Epithelial cell of esophagus (primary cell): ENCODE measurements around the gene TLCD2.
"Not testable (repeated sequence)": the region's sequence is repeated elsewhere in the genome, so short reads cannot be mapped to it uniquely, and the experiment has no call there.

ENCODE experiments used
- DNase-seq: peaks from one replicate; pipeline ENCODE4 v3.0.0; 2010; ENCODE audit warnings: low read depth
- H3K4me3 ChIP-seq: 2 replicates; pipeline ENCODE4 v1.5.1; 2011; ENCODE audit warnings: mild to moderate bottlenecking, low read length, control low read depth
- TF ChIP-seq, protein P1 (sequence below): IDR thresholded peaks from 2 replicates; pipeline ENCODE4 v1.5.1; 2011; ENCODE audit warnings: low read depth, mild to moderate bottlenecking, low read length, control low read depth, inconsistent platforms; ENCODE audit not compliant: insufficient read depth; ENCODE audit errors: missing control alignments

The TLCD2 gene

DNA sequence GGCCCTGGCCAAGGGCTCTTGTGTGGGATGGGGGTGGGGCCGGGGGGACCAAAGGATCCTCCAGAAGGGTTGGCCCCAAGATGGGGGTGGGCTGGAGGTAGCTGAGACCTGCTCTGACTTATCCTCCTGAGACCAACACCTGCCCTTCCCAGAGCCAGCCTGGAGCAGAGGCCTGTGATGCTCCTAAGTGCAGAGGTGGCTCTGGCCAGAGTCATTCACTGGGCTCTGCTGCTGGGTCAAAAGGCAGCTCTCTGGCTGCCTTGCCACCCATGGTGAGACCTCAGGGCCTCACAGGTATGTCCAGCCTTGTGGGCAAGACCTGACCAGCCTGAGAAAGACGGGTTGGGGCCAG is 32.9 kb upstream of the TLCD2 start:
- TF ChIP-seq, protein P1, sequence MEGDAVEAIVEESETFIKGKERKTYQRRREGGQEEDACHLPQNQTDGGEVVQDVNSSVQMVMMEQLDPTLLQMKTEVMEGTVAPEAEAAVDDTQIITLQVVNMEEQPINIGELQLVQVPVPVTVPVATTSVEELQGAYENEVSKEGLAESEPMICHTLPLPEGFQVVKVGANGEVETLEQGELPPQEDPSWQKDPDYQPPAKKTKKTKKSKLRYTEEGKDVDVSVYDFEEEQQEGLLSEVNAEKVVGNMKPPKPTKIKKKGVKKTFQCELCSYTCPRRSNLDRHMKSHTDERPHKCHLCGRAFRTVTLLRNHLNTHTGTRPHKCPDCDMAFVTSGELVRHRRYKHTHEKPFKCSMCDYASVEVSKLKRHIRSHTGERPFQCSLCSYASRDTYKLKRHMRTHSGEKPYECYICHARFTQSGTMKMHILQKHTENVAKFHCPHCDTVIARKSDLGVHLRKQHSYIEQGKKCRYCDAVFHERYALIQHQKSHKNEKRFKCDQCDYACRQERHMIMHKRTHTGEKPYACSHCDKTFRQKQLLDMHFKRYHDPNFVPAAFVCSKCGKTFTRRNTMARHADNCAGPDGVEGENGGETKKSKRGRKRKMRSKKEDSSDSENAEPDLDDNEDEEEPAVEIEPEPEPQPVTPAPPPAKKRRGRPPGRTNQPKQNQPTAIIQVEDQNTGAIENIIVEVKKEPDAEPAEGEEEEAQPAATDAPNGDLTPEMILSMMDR: no peak
- no peak overlapping the region for H3K4me3 ChIP-seq
- DNase-seq: no peak

DNA sequence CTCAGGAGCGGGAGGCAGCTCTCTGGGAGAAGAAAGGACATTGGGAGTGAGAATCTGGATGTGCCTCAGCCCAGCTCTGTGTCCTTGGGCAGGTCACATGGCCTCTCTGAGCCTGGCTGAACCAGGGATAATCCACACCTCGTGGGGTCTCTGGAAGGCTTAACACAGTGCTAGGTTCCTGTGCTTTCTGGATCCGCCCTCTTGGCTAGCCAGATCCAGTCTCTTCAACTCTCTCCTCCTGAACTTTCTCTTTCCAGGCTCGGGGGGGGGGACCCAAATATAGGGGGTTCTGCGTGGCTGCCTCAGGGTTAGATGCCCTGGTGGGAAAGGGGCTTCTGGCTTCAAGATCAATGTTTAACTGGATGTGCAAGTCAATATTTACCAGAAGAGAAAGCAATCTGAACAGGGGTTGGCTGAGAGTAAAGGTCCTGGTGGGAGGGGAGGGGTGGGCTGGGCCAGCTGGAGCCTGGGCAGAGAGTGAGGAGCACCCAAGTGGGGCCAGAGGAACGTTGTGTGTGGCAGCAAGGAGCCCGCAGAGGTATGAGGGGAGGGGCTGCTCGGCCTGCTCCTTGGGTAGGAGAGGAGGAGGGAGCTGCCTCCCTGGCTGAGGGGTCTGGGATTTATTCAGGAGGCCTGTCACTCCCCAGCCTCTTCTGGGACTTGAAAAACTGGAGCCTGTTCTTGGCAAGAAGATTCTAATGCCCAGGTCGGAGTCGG is 32.4 kb upstream of the TLCD2 start, which contains the start of gene SERPINF2:
SERPINF2 (plus strand) TSS at position 501 of the 717 bp plus-strand sequence. CDS start 2,125 bp downstream, outside the sequence.
- no peak within 1 kb of the TSS for H3K4me3 ChIP-seq
- TF ChIP-seq, protein P1: no peak
- DNase-seq: no peak

DNA sequence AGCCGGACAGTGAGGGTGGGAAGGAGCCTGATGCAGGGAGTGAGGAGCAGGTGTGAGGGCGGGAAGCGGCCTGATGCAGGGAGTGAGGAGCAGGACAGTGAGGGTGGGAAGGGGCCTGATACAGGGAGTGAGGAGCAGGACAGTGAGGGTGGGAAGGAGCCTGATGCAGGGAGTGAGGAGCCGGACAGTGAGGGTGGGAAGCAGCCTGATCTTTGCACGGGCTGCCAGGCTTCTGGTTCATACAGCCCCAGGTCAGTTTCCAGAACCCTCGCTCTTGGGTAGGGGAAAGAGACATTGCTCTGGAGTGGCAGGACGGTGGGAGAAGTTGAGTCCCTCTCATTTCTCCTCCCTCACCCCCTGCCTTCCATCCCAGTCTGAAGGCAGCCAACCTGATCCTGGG is 31.7 kb upstream of the TLCD2 start:
- DNase-seq: not testable (repeated sequence)

DNA sequence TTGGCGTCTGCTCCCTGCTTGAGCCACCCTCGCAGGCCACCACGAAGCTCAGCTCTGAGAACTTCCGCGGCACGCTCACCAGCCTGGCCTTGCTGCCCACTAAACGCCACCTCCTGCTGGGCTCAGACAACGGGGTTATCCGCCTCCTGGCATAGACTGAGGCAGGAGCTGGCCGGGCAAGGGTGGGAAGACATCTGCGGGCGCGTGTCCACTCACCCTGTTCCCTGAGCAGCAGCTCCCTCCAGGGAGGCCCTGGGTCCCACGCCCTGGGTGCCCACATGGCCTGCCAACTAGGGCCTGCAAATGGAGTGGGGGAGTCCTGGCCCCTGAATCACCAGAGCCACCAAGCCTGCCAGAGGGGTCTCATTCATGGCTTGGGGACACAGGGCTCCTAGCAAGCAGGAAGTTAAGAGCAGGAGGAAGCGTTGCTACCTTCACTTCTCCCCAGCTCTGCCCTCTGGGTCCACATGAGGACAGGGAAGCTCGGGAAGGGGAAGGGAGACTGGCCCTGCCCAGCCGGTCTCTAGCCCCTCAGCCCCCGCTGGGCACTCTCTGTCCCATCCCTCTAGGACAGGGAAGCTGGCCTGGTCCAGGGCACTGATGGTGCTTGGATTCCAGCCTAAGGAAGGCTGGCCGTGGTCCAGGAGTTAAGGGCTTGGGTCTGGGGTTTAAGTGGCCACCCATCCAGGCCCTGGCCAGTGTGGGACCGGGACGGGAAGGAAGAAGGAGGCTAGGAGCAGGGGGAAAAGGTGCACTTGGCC is 27.5 kb upstream of the TLCD2 start:
- TF ChIP-seq, protein P1: no peak
- no peak for DNase-seq
- no peak overlapping the region for H3K4me3 ChIP-seq

More for the DNA sequence above, 31.7 kb upstream of the TLCD2 start:
- not testable (repeated sequence) for H3K4me3 ChIP-seq

DNA sequence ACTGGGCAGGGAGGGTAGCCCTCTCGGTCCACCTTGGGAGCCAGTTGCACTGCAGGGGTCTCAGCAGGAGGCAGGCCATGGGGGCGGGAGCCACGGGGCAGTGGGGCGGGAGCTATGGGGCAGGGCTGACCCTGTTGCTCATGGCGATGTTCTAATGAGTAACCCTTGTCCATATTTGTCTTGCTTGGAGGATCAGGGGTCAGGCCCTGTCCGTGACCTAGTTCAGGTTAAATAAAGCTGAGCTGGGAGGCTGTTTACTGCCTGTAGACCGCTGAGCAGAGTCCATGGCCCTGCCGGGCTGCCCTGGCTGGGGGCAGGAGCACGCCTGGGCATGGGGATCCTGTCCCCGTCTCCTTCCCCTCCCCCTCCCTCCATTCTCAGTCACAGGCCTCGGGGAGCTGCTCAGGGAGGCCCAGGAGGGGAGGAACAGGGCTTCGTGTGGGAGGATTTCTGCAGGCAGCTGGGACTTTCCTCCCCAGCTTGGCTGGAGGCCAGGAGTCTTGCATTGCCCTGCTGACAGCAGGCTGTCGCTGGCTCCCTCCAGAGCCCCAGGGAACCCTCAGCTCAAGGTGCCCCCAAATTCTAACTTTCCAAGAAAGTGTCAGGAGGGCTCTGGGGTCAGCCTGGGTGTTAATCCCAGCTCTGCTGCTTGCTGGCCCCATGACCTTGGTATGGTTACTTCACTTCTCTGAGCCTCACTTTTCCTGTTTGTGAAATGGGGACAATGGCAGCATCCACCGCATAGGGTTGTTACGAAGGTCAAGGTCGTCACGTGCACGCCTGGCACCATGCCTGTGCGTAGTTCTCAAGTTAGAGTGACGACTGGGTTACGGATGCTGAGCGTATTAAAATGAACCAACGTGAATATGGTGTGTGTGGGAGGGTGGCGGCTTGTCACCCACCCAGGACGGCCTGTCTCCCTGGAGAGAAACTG is 26.4 kb upstream of the TLCD2 start:
- TF ChIP-seq, protein P1: no peak
- no peak overlapping the region for H3K4me3 ChIP-seq
- DNase-seq: peak; percentile 77

DNA sequence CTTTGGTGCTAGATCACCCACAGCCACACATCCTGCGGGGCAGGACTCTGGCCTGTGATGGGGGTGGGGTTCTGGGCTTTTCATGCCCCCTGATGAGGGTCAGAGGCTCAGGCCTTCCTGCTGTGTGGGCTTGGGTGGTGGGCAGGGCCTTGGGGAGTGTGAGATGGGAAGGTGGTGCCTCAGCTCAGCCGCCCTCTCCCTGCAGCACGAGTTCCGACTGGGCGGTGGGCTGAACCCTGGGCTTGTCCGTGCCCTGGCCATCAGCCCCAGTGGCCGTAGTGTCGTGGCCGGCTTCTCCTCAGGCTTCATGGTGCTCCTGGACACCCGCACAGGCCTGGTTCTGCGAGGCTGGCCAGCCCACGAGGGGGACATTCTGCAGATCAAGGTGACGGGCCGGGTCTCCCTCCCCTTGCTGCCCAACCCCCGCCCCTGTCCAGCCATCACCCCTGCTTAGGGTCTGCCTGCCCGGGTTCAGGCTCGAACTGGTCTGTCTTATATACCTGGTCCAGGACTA is 25.7 kb upstream of the TLCD2 start:
- TF ChIP-seq, protein P1: no peak
- DNase-seq: no peak
- H3K4me3 ChIP-seq: no peak overlapping the region
